T-cell (primary cell): ENCODE results near the gene C2orf74. TPM values are rescaled to one million over a fixed set of nuclear protein-coding genes. Genes with fewer than 3 reads are reported as not detected.
A peak's percentile ranks its signal among the peaks of the same experiment; 100 is the strongest.

Experiments used
- ATAC-seq, 4 experiments: fragments of 200-7000 bp in 3 of 4; fragments of 150-1000 bp in 1 of 4; cut with Tn5 transposase; replicated peaks in 1 of 4; 1 replicate in 3 of 4; 2 replicates in 1 of 4; pipeline ENCODE4 v1.10.0; 2021; ENCODE audit warnings: moderate library complexity in 3 of 4, mild to moderate bottlenecking in 2 of 4, moderate number of reproducible peaks in 1 of 4
- CTCF ChIA-PET, 2 donors: fragments of 300-600 bp; sonication (Branson Sonifier 250); formaldehyde crosslinking; loops; one replicate each; lab custom pipeline; 2022; ENCODE audit warnings: antibody characterized with exemption in 2 of 2; lab: Charles Lee
- POLR2A ChIA-PET, 2 donors: fragments of 300-600 bp; sonication (Branson Sonifier 250); formaldehyde crosslinking; loops; one replicate each; lab custom pipeline; 2022; ENCODE audit warnings: antibody characterized with exemption in 2 of 2; lab: Charles Lee
- DNase-seq, 35 experiments: peaks; one replicate each; pipeline versions ENCODE4 v3.0.0 to v3.0.0-alpha.2; 2013 to 2023
- H3K27ac ChIP-seq: one replicate; pipeline ENCODE4 v1.5.1; 2013; ENCODE audit warnings: low read length
- H3K27me3 ChIP-seq, 2 experiments: replicated peaks in 1 of 2; 1 replicate in 1 of 2; 2 replicates in 1 of 2; pipeline versions ENCODE4 v1.6.1 to v1.7.0; 2013; ENCODE audit warnings: low read length in 1 of 2, mixed read lengths in 1 of 2; ENCODE audit not compliant: control insufficient read depth in 2 of 2, insufficient read depth in 2 of 2; ENCODE audit errors: extremely low read depth in 1 of 2
- H3K36me3 ChIP-seq, 2 donors: 1 replicate in 1 of 2; 2 replicates in 1 of 2; pipeline versions ENCODE4 v1.6.1 to v1.7.0; 2013; ENCODE audit warnings: low read length in 1 of 2; ENCODE audit not compliant: control insufficient read depth in 2 of 2, insufficient read depth in 1 of 2; ENCODE audit errors: extremely low read depth in 1 of 2
- H3K4me1 ChIP-seq, 2 experiments: 1 replicate in 1 of 2; 2 replicates in 1 of 2; pipeline versions ENCODE4 v1.6.1 to v1.7.0; 2013; ENCODE audit warnings: low read length in 2 of 2, mixed read lengths in 1 of 2; ENCODE audit not compliant: insufficient read depth in 2 of 2, control insufficient read depth in 1 of 2; ENCODE audit errors: extremely low read depth in 1 of 2
- H3K4me3 ChIP-seq, 2 donors: 1 replicate in 1 of 2; 2 replicates in 1 of 2; pipeline versions ENCODE4 v1.5.1 to v1.7.0; 2013; ENCODE audit warnings: mild to moderate bottlenecking in 2 of 2, low read length in 1 of 2, moderate library complexity in 1 of 2; ENCODE audit not compliant: control insufficient read depth in 1 of 2; ENCODE audit errors: extremely low read depth in 1 of 2
- H3K9me3 ChIP-seq: 2 replicates; pipeline ENCODE4 v1.7.0; 2013
- H3K27ac Mint-ChIP-seq, 2 donors: one replicate each; pipeline ENCODE4 v1.8.0; 2020 to 2021; ENCODE audit warnings: mild to moderate bottlenecking in 2 of 2, mixed read lengths in 2 of 2
- H3K27me3 Mint-ChIP-seq, 2 donors: one replicate each; pipeline ENCODE4 v1.8.0; 2021 to 2022; ENCODE audit warnings: mixed read lengths in 2 of 2
- H3K36me3 Mint-ChIP-seq: one replicate; pipeline ENCODE4 v1.8.0; 2021; ENCODE audit warnings: mixed read lengths
- H3K4me1 Mint-ChIP-seq, 3 donors: one replicate each; pipeline ENCODE4 v1.8.0; 2020 to 2022; ENCODE audit warnings: mixed read lengths in 3 of 3, mild to moderate bottlenecking in 1 of 3
- H3K4me3 Mint-ChIP-seq, 3 donors: one replicate each; pipeline ENCODE4 v1.8.0; 2020 to 2022; ENCODE audit warnings: mild to moderate bottlenecking in 3 of 3, mixed read lengths in 3 of 3, moderate library complexity in 3 of 3
- H3K9me3 Mint-ChIP-seq, 3 donors: one replicate each; pipeline ENCODE4 v1.8.0; 2020 to 2022; ENCODE audit warnings: mixed read lengths in 3 of 3
- WGBS: methylation state at CpG from one replicate; pipeline ENCODE4 v1.1.5; 2013; ENCODE audit warnings: missing lambda C conversion rate; ENCODE audit not compliant: insufficient coverage; 5-methylcytosine and 5-hydroxymethylcytosine counted together
- total RNA-seq, 35 experiments: library from RNA in 6 of 35; stranded (reverse) in 6 of 35; fragments of 120-200 nt in 1 of 35; gene quantifications; one replicate each; pipeline versions ENCODE4 v1.2.1 to v1.2.4 and lab custom pipeline; 2013 to 2026

The C2orf74 gene
- total RNA-seq, 5 donors from 2014 or later (not counting 1 experiment from before 2014, with no cell fraction given) = 5.2 to 18.8 (median 12.0) TPM

- H3K4me1 Mint-ChIP-seq = peaks cover 29 to 37% (median 29%) of the 10 kb centered on the region in 3 donors
- H3K27ac ChIP-seq = no peak overlapping the region
- ChIA-PET CTCF (no interaction called here), POLR2A (no interaction called here)
- H3K4me3 ChIP-seq = no peak overlapping the region
- no peak overlapping the region for H3K27ac Mint-ChIP-seq
- no peaks in the 10 kb centered on the region for H3K27me3 ChIP-seq
- WGBS = 96% methylated on average over 8 of the region's 8 CpGs
- peaks cover 0 to 5% of the 10 kb centered on the region in 2 donors for H3K36me3 ChIP-seq
- no peak for ATAC-seq
- H3K9me3 Mint-ChIP-seq = no peaks in the 10 kb centered on the region
- no peak for DNase-seq
- no peaks in the 10 kb centered on the region for H3K9me3 ChIP-seq
- H3K36me3 Mint-ChIP-seq = peaks cover 6% of the 10 kb centered on the region
- H3K27me3 Mint-ChIP-seq = no peaks in the 10 kb centered on the region
- H3K4me1 ChIP-seq = peaks cover 14 to 31% of the 10 kb centered on the region in 2 experiments
- H3K4me3 Mint-ChIP-seq = peak overlapping the region; percentile 56 to 90 (median 84)
Measured at GRCh38 chr2:61175036-61175435, 13.0 kb downstream of the C2orf74 start.

- ATAC-seq (peak; percentile 86 to 91 (median 90)), DNase-seq (peak; percentile 82 to 96 (median 89))
- peaks cover 14 to 51% of the 10 kb centered on the region in 2 experiments for H3K4me1 ChIP-seq
- Mint-ChIP-seq H3K4me1 (peaks cover 49 to 57% (median 50%) of the 10 kb centered on the region in 3 donors), H3K27ac (peak overlapping the region; percentile 90 to 97), H3K4me3 (peak overlapping the region; percentile 84 to 90 (median 87)), H3K9me3 (no peaks in the 10 kb centered on the region), H3K36me3 (peaks cover 21% of the 10 kb centered on the region), H3K27me3 (no peaks in the 10 kb centered on the region)
- H3K9me3 ChIP-seq = no peaks in the 10 kb centered on the region
- WGBS = under 1% methylated on average over 103 of the region's 111 CpGs
- H3K4me3 ChIP-seq = peak overlapping the region; percentile 95 to 96
- POLR2A ChIA-PET = interaction anchor here in 1 of 2 donors (0.6 to 1.4 kb wide), 6 partner anchors 15 to 1075 kb away, joined by 3 to 5 read pairs (median 4); partner anchors contain the start of genes PUS10, REL and XPO1
- H3K36me3 ChIP-seq = peaks cover 2 to 24% of the 10 kb centered on the region in 2 donors
- peak overlapping the region; percentile 91 for H3K27ac ChIP-seq
- CTCF ChIA-PET = interaction anchor here (0.6 to 1.3 kb wide), 4 partner anchors 32 to 705 kb away, joined by 3 to 4 read pairs (median 4); no protein-coding TSS in a partner anchor
- H3K27me3 ChIP-seq = no peaks in the 10 kb centered on the region
Measured at GRCh38 chr2:61176755-61177726, 15.1 kb downstream of the C2orf74 start.

GRCh38 chr2:61177727-61178549, 15.9 kb downstream of the C2orf74 start:
- Mint-ChIP-seq H3K36me3 (peaks cover 26% of the 10 kb centered on the region), H3K27me3 (no peaks in the 10 kb centered on the region), H3K9me3 (no peaks in the 10 kb centered on the region), H3K27ac (peak overlapping the region; percentile 96), H3K4me1 (peaks cover 55 to 63% (median 57%) of the 10 kb centered on the region in 3 donors), H3K4me3 (peak overlapping the region; percentile 84 to 90 (median 86))
- POLR2A ChIA-PET = interaction anchor here in 1 of 2 donors (0.6 to 1.4 kb wide), 8 partner anchors 10 to 361 kb away, joined by 3 to 9 read pairs (median 4); partner anchors contain the start of genes REL and XPO1
- peak overlapping the region; percentile 85 for H3K27ac ChIP-seq
- H3K36me3 ChIP-seq = peaks cover 2 to 31% of the 10 kb centered on the region in 2 donors
- DNase-seq (peak in 32 of 35 experiments; percentile 6 to 59 (median 28)), ATAC-seq (peak; percentile 23 to 41 (median 35))
- CTCF ChIA-PET = interaction anchor here (0.5 to 1.3 kb wide), 9 partner anchors 18 to 704 kb away, joined by 3 to 6 read pairs (median 4); no protein-coding TSS in a partner anchor
- no peaks in the 10 kb centered on the region for H3K9me3 ChIP-seq
- H3K4me3 ChIP-seq = peak overlapping the region; percentile 60 to 74
- H3K27me3 ChIP-seq = no peaks in the 10 kb centered on the region
- 12% methylated on average over 29 of the region's 45 CpGs for WGBS
- peaks cover 14 to 57% of the 10 kb centered on the region in 2 experiments for H3K4me1 ChIP-seq

- no peak for ATAC-seq
- Mint-ChIP-seq H3K27ac (peak overlapping the region; percentile 83 to 96), H3K9me3 (no peaks in the 10 kb centered on the region), H3K36me3 (peaks cover 36% of the 10 kb centered on the region), H3K27me3 (no peaks in the 10 kb centered on the region), H3K4me3 (peak overlapping the region; percentile 84 to 90 (median 86)), H3K4me1 (peaks cover 57 to 73% (median 65%) of the 10 kb centered on the region in 3 donors)
- POLR2A ChIA-PET = interaction anchor here in 1 of 2 donors (0.6 to 1.4 kb wide), 5 partner anchors 9 to 360 kb away, joined by 3 to 8 read pairs (median 3); partner anchors contain the start of gene XPO1
- Histone ChIP-seq H3K27me3 (no peaks in the 10 kb centered on the region), H3K27ac (peak overlapping the region; percentile 85), H3K4me3 (peak overlapping the region; percentile 60 to 74), H3K4me1 (peaks cover 14 to 57% of the 10 kb centered on the region in 2 experiments), H3K9me3 (no peaks in the 10 kb centered on the region), H3K36me3 (peaks cover 2 to 40% of the 10 kb centered on the region in 2 donors)
- DNase-seq = peak in 1 of 35 experiments; percentile 39
- CTCF ChIA-PET = interaction anchor here (0.5 to 1.0 kb wide), 3 partner anchors 17 to 328 kb away, joined by 3 to 4 read pairs (median 3); no protein-coding TSS in a partner anchor
- WGBS = 86% methylated on average over 19 of the region's 22 CpGs
Measured at GRCh38 chr2:61178603-61179545, 16.9 kb downstream of the C2orf74 start.
